Gastroesophageal sphincter (tissue), 4 donors: ENCODE results near the gene USP40. TPM values are rescaled to one million over a fixed set of nuclear protein-coding genes. Genes with fewer than 3 reads are reported as not detected.

Experiments
- ATAC-seq: fragments of 150-250 bp; one replicate; pipeline ENCODE4 v1.9.1; 2016; ENCODE audit warnings: mild to moderate bottlenecking, moderate library complexity
- H3K27ac ChIP-seq, 4 donors: fragments of 200-600 bp; sonication (generic) in 3 of 4; 1 replicate in 3 of 4; 2 replicates in 1 of 4; pipeline ENCODE4 v1.5.1; 2016 to 2019
- H3K27me3 ChIP-seq: fragments of 200-600 bp; sonication (generic); one replicate; pipeline ENCODE4 v1.5.1; 2019
- H3K36me3 ChIP-seq, 2 donors: fragments of 200-600 bp; sonication (generic); one replicate each; pipeline ENCODE4 v1.5.1; 2019; ENCODE audit warnings: control low read depth in 1 of 2
- H3K4me1 ChIP-seq, 3 donors: fragments of 200-600 bp; sonication (generic); 1 replicate in 2 of 3; 2 replicates in 1 of 3; pipeline ENCODE4 v1.5.1; 2016 to 2019; ENCODE audit warnings: control low read depth in 2 of 3
- H3K4me3 ChIP-seq, 2 donors: fragments of 200-600 bp; sonication (generic); one replicate each; pipeline ENCODE4 v1.5.1; 2019; ENCODE audit warnings: mild to moderate bottlenecking in 1 of 2, moderate library complexity in 1 of 2
- H3K9me3 ChIP-seq, 3 donors: fragments of 200-600 bp; sonication (generic); one replicate each; pipeline ENCODE4 v1.5.1; 2017 to 2019; ENCODE audit warnings: control low read depth in 2 of 3
- EP300 ChIP-seq: sonication (generic); formaldehyde crosslinking; IDR thresholded peaks from one replicate; pipeline ENCODE4 v1.6.1; 2017; ENCODE audit warnings: antibody characterized with exemption, mild to moderate bottlenecking
- POLR2A ChIP-seq, 2 donors: fragments of 450-650 bp; IDR thresholded peaks; one replicate each; pipeline ENCODE4 v1.6.1; 2017; ENCODE audit warnings: antibody characterized with exemption in 2 of 2, mild to moderate bottlenecking in 2 of 2, moderate library complexity in 1 of 2
- POLR2AphosphoS5 ChIP-seq: sonication (generic); formaldehyde crosslinking; IDR thresholded peaks from one replicate; pipeline ENCODE4 v1.6.1; 2017; ENCODE audit warnings: antibody characterized with exemption
- WGBS, 2 donors: methylation state at CpG; one replicate each; pipeline ENCODE4 v1.1.5; 2018; ENCODE audit warnings: low coverage in 1 of 2; 5-methylcytosine and 5-hydroxymethylcytosine counted together
- total RNA-seq, 4 donors: library from RNA; depleted of rRNA; stranded (reverse); fragments of >200 nt; gene quantifications; one replicate each; pipeline ENCODE4 v1.1.0, GENCODE V29; 2016
- TF ChIP-seq, protein P1 (sequence below), 4 experiments: fragments of 200-600 bp in 2 of 4; fragments of 450-650 bp in 2 of 4; sonication (generic) in 1 of 4; IDR thresholded peaks; one replicate each; pipeline ENCODE4 v1.5.1; 2017 to 2019; ENCODE audit warnings: antibody characterized with exemption in 4 of 4, mild to moderate bottlenecking in 2 of 4, moderate library complexity in 2 of 4

Gene USP40
- total RNA-seq, 4 donors from 2014 or later = 13.5 to 52.6 (median 18.2) TPM

DNA sequence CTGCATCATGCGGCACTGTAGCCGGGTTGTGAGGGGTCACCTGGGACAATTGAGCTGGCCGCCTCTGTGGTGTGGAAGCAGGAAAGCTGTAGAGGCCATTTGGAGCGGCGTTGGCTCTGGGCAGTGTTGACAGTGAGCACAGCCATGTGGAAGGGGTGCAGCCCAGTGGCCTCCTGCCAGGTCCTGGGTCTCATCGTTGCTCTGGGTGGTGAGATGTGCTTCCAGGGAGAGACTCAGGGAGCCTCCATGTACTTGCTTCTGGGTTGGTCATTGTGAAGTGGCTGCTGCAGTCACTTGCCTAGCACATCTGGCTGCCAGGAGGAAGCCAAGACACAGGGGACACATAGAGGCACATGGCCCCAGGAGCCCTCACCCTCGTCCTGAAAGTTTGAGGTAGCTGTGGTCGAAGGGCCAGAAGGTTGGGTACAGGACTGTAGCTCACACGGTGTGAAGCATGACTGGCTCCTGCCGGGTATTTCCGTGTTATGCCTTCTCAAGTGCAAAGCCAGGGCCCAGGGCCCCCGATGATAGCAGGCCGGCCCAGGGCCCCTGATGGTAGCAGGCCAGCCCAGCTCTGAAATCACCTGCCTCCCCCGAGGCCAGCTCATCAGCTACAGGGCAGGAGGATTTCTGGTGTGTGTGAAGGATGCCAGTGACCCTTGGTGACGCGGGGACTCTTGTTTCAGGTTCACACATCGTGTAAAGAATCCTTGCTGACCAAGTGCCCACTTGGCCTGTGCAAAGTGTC is 129.7 kb downstream of the USP40 start:
- no peaks in the 10 kb centered on the region for H3K27me3 ChIP-seq
- ATAC-seq = no peak
- no peak overlapping the region for H3K4me3 ChIP-seq
- H3K9me3 ChIP-seq = no peaks in the 10 kb centered on the region
- H3K27ac ChIP-seq = no peak overlapping the region
- WGBS, 2 donors = no CpG with 5 or more reads among the region's 17 CpGs
- peaks cover 0 to 69% of the 10 kb centered on the region in 2 donors for H3K36me3 ChIP-seq
- TF ChIP-seq POLR2AphosphoS5 = no peak
- TF ChIP-seq EP300 = no peak
- TF ChIP-seq, protein P1, sequence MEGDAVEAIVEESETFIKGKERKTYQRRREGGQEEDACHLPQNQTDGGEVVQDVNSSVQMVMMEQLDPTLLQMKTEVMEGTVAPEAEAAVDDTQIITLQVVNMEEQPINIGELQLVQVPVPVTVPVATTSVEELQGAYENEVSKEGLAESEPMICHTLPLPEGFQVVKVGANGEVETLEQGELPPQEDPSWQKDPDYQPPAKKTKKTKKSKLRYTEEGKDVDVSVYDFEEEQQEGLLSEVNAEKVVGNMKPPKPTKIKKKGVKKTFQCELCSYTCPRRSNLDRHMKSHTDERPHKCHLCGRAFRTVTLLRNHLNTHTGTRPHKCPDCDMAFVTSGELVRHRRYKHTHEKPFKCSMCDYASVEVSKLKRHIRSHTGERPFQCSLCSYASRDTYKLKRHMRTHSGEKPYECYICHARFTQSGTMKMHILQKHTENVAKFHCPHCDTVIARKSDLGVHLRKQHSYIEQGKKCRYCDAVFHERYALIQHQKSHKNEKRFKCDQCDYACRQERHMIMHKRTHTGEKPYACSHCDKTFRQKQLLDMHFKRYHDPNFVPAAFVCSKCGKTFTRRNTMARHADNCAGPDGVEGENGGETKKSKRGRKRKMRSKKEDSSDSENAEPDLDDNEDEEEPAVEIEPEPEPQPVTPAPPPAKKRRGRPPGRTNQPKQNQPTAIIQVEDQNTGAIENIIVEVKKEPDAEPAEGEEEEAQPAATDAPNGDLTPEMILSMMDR (IDR thresholded peaks at IDR 0.05) = no peak
- TF ChIP-seq POLR2A (IDR thresholded peaks at IDR 0.05) = no peak
- no peaks in the 10 kb centered on the region for H3K4me1 ChIP-seq

- Histone ChIP-seq H3K4me3 (no peak overlapping the region), H3K36me3 (peaks cover 0 to 63% of the 10 kb centered on the region in 2 donors), H3K27ac (no peak overlapping the region), H3K27me3 (no peaks in the 10 kb centered on the region), H3K9me3 (no peaks in the 10 kb centered on the region), H3K4me1 (no peaks in the 10 kb centered on the region)
- 90% methylated on average over 9 of the region's 15 CpGs; no CpG with 5 or more reads in 1 of the 2 donors for WGBS, 2 donors
- TF ChIP-seq POLR2AphosphoS5 (no peak), EP300 (no peak), POLR2A (IDR thresholded peaks at IDR 0.05) (no peak)
- TF ChIP-seq, protein P1 (IDR thresholded peaks at IDR 0.05) = no peak
- ATAC-seq = no peak
Measured at GRCh38 chr2:233436191-233436581, 130.4 kb downstream of the USP40 start.

DNA sequence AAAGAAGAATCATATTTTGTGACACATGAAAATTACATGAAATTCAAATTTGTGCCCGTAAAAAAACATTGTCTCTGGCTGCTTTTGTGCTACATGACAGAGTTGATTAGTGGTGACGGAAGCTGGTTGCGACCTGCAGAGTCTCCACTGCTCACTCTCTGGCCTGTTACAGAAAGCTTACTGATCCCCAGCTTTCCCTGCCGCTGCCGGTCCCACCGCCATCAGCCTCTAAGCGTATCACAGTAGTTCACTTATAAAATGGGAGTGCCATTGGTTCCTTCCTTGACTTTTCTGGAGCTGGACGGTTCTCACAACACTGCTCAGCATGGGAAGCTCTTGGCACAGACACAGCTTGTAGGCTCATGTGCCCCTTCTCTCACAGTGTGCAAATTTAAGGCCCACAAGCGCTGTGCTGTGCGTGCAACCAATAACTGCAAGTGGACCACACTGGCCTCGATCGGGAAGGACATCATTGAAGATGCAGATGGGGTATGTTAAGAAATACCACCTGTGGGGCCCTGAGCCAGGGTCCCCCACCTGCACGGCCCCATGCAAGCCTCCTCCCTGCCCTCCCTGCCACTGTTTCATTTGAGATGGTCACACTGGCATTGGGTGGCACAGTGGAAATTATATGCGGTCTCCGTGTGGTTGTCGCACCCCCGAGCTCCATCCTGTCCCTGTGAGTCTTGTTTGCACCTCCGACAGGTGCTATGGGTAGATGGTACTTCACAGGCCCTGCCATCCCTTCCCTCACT is 131.0 kb downstream of the USP40 start:
- Histone ChIP-seq H3K4me3 (no peak overlapping the region), H3K27me3 (no peaks in the 10 kb centered on the region), H3K4me1 (peaks cover 0 to 4% (median 0%) of the 10 kb centered on the region in 3 donors), H3K9me3 (no peaks in the 10 kb centered on the region), H3K27ac (no peak overlapping the region), H3K36me3 (peaks cover 0 to 63% of the 10 kb centered on the region in 2 donors)
- TF ChIP-seq POLR2AphosphoS5 = no peak
- TF ChIP-seq EP300 = no peak
- TF ChIP-seq, protein P1 (IDR thresholded peaks at IDR 0.05) = no peak
- no peak for TF ChIP-seq POLR2A (IDR thresholded peaks at IDR 0.05)
- WGBS, 2 donors = 90 to 94% methylated on average over 5 to 8 of the region's 18 CpGs
- ATAC-seq = no peak

GRCh38 chr2:233434666-233435330 is 131.8 kb downstream of the USP40 start:
- Histone ChIP-seq H3K27ac (no peak overlapping the region), H3K9me3 (no peaks in the 10 kb centered on the region), H3K36me3 (peaks cover 0 to 55% of the 10 kb centered on the region in 2 donors), H3K4me1 (peaks cover 0 to 12% (median 0%) of the 10 kb centered on the region in 3 donors), H3K27me3 (no peaks in the 10 kb centered on the region), H3K4me3 (no peak overlapping the region)
- 86 to 93% methylated on average over 3 to 16 of the region's 18 CpGs for WGBS, 2 donors
- no peak for ATAC-seq
- TF ChIP-seq, protein P1 (IDR thresholded peaks at IDR 0.05) = no peak
- no peak for TF ChIP-seq POLR2A (IDR thresholded peaks at IDR 0.05)
- TF ChIP-seq EP300 = no peak
- no peak for TF ChIP-seq POLR2AphosphoS5
